G401 (cell line): Measurements from ENCODE around the gene SMG5. TPM values are rescaled to one million over a fixed set of nuclear protein-coding genes. Genes with fewer than 3 reads are reported as not detected.
"Not testable (repeated sequence)": the region's sequence is repeated elsewhere in the genome, so short reads cannot be mapped to it uniquely, and the experiment has no call there.

Source experiments
- DNase-seq: peaks from one replicate; pipeline ENCODE4 v3.0.0-alpha.2; 2015; ENCODE audit warnings: low spot score
- in situ Hi-C: cut with HindIII; loops from 2 replicates; pipeline ENCODE4 v1.10.0; 2016; ENCODE audit warnings: low sequenced_read_pairs, mixed read lengths
- total RNA-seq: library from RNA; depleted of rRNA; stranded (reverse); fragments of >200 nt; shearing (Covaris generic); gene quantifications from 2 replicates; pipeline ENCODE4 v1.2.3, GENCODE V29; 2014; rRNA removed

Gene SMG5, protein sequence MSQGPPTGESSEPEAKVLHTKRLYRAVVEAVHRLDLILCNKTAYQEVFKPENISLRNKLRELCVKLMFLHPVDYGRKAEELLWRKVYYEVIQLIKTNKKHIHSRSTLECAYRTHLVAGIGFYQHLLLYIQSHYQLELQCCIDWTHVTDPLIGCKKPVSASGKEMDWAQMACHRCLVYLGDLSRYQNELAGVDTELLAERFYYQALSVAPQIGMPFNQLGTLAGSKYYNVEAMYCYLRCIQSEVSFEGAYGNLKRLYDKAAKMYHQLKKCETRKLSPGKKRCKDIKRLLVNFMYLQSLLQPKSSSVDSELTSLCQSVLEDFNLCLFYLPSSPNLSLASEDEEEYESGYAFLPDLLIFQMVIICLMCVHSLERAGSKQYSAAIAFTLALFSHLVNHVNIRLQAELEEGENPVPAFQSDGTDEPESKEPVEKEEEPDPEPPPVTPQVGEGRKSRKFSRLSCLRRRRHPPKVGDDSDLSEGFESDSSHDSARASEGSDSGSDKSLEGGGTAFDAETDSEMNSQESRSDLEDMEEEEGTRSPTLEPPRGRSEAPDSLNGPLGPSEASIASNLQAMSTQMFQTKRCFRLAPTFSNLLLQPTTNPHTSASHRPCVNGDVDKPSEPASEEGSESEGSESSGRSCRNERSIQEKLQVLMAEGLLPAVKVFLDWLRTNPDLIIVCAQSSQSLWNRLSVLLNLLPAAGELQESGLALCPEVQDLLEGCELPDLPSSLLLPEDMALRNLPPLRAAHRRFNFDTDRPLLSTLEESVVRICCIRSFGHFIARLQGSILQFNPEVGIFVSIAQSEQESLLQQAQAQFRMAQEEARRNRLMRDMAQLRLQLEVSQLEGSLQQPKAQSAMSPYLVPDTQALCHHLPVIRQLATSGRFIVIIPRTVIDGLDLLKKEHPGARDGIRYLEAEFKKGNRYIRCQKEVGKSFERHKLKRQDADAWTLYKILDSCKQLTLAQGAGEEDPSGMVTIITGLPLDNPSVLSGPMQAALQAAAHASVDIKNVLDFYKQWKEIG
- total RNA-seq = 46.3 and 73.5 TPM in 2 replicates

DNA sequence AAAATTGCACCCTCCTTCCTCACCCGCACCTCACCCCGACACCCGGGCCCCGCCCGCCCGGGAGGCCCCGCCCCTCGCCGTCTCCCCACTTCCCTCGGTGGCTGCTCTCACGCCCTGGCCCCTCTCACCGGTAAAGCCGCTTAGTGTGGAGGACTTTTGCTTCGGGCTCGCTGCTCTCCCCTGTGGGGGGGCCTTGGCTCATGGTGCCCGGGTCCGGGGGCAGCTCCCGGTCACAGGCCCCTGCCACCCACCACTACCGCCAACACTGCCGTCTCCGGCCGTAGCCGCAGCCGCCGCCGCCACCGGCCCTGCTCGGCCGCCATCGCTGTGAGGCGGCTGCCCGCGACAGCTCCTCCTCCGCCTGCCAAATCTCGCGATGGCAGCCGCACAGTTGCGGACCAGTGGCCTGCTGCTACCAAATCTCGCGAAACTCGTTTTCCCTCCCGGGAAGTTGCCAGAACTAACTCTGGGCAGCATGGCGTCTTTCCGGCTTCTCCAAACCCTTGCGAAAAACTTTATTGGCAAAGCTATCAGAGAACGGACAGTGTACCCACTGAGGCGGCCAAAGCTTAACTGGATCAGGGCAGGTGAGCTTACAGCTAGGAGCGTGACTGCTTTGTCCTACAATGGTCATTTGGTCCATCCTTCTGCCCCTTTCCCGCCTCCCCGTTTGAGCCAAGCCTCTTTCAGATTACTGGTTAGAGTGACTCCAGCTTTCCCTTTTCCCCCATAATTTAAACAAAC, at the start of gene SMG5:
Gene SMG5 (minus strand): TSS at position 347 of the 744 bp plus-strand sequence. CDS start 145 bp downstream, at position 202.
- peak; percentile 98 for DNase-seq
- in situ Hi-C loops = no loop called here

DNA sequence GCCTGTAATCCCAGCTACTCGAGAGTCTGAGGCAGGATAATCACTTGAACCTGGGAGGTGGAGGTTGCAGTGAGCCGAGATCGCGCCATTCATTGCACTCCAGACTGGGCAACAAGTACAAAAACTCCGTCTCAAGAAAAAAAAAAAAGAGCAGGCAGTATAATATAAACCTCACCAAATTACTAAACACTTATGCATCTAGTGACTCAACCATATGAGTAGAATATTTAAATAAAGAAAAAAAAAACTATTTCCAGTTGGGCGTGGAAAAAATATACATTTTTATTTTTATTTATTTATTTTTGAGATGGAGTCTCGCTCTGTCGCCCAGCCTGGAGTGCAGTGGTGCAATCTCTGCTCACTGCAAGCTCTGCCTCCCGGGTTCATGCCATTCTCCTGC, 40.6 kb upstream of the SMG5 start:
- in situ Hi-C loops = not testable (repeated sequence)

DNA sequence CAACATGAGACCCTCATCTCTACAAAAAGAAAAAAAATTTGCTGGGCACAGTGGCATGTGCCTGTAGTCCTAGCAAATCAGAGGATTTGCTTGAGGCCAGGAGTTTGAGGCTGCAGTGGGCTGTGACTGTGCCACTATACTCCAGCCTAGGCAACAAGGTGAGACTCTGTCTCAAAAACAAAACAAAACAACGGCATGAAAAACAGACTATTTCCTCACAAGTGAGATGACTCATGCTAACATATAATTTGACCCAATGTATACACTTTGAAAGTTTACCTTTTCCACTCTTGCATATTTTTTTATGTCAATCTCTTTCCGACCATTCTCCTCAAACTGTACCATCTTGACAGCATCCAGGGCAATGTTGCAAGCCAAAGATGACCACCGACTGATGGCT, 37.9 kb upstream of the SMG5 start:
- in situ Hi-C loops = no loop called here
- no peak for DNase-seq

More for the DNA sequence above, 40.6 kb upstream of the SMG5 start:
- not testable (repeated sequence) for DNase-seq

DNA sequence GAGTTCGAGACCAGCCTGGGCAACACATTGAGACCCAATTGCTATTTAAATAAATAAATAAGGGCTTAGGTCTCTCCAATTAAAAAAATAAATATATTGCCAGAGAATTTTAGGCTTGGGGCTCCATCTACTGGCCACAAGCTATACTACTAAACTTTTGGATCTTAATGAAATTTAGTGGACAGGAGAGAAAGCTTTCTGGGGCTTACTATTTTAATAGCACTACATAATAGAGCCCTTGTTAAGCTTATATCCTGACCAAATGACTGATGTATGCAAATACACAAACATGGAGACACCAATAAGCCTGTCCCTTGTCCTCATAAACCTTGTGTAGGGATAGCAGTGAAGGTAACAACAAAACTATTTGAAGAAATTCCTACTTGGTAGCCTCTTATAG, 37.0 kb upstream of the SMG5 start:
- peak; percentile 40 for DNase-seq
- in situ Hi-C loops = no loop called here

DNA sequence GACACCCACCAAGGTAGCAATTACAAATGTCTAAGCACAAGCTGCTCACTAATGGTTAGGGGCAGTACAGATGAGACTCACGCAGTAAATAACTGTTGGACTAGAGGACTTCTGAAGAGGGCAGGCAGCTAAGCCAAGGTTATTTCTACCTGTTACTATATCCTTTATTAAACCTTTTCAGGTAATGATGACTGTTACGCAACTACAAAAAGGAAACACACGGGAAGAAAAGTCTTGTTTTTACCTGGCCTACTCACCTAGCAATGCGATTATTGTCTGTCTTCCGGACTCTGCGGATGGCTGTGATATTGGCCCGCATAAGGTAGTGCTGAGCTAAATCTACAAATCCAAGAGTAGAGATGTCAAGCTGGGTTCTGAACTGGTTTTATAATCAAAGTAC, 34.3 kb upstream of the SMG5 start:
- DNase-seq = no peak
- in situ Hi-C loops = no loop called here

DNA sequence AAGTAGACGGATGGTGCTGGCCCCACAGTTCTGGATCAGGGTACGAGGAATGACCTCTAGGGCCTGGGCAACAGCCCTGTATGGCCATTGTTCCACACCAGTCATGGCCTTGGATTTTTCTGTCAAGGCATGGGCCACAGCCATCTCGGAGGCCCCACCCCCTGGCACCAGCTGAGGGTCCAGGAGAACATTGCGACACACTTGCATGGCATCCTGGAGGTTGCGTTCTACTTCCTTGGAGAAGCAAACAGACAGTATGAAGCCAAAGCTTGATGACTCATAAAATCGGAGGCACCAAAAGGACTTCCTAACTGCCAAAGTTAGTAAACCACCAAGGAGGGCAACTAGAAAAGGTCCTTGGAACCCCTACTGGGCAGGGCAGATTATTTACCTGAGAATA, 28.3 kb upstream of the SMG5 start:
- no peak for DNase-seq
- in situ Hi-C loops = no loop called here

DNA sequence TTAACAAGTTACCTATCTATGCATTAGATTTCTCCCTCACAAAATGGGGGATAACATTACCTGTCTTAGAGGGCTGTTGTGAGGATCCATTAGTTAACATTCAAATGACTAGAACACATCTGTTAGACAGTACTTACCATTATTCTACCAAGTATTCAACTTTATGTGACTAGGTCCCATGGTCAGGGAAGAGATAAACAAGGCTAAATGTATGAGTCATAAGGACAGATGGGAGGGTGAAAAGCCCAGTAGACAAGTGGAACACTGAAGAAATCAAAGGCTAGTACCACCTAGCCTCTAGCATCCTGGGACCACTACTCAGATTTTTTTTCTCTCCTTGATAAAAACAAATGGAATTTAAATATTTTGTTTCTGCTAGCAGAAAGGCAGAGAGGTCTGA, 25.5 kb upstream of the SMG5 start:
- DNase-seq = no peak
- in situ Hi-C loops = no loop called here

DNA sequence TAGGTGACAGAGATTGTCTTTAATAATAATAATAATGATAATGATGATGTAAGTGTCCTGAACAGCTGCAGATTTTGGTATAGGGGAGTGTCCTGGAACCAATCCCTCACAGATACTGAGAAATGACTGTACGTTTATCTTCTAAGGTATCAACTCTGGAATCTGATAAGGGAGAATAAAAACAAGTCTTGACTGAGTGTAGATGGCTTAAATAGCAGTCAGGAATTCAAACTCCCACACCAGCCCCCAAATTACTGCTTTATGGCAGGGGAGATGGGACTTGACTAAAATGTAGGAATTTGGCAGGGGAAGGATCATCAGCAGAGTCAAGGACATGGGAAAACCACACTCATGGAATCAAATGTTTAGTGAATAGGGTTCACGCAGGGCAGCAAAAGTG, 22.6 kb upstream of the SMG5 start:
- no peak for DNase-seq
- in situ Hi-C loops = no loop called here

DNA sequence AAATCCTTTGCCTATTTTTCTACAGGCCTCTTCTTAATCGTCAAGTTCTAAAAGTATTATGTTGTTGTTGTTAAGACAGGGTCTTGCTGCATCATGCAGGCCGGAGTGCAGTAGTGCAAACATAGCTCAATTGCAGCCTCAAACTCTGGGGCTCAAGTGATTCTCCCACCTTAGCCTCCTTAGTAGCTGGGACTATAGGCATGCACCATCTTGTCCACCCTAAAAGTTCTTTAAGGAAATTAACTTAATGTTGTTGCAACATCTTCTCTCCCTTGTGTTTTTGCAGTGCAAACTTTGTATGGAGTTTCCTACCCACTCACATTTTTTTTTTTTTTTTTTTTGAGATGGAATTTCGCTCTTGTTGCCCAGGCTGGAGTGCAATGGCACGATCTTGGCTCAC, 20.6 kb upstream of the SMG5 start:
- in situ Hi-C loops = no loop called here
- DNase-seq = no peak

DNA sequence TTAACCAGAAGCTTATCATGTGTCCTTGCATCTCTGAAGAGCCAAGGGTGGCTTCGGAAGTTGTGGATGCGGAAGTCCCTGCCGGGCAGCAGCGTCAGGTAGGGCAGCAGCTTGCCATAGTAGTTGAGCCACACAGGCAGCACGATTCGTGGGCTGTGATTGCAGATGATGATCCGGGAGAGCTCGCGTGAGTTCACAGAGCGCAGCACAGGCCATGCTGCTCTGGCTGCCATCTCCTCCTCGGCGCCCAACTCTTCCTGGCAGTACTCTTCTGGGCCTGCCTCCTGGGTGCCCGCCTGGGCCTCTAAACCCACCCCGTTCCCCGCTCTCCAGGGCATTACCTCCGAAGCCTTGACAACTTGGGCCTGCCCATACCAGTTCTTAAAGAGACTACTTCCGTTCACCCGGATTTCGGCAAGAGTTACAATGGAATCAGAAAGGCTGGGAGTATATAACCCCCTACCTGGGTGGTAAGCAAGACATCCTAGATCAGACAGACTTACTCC, 16.3 kb upstream of the SMG5 start, which contains the start of gene VHLL:
Gene VHLL (minus strand): TSS at position 456 of the 506 bp plus-strand sequence. CDS start 118 bp downstream, at position 338.
- DNase-seq = no peak
- in situ Hi-C loops = no loop called here

DNA sequence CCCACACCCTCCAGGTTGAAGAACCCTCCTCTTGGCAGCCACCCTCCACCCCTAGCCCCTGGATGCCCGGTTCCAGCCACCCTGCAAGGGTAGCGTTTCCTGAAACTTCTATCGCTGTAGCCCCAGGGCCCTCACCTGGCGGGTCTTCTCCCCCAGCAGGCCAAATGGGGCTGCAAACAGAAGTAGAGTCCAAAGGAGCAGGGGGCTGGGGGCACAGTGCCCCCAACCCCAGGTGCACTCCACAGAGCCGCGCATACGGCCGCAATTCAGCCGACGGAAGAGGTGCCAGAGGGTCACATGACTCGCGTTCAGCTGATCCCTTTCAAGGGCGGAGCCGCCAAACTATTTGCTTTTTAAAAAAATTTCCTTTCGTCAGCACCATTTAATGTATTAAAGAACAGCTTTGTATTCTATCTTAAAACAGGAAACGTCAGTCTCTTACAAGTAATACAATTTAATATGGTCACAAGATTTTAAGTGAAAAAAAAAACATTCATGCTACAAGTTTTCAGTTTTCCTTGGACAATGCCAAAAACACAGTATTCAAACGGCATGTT, 12.8 kb upstream of the SMG5 start, which contains the start of gene GLMP:
Gene GLMP (minus strand): TSS at position 289 of the 557 bp plus-strand sequence. CDS start 34 bp downstream, at position 255.
- in situ Hi-C loops = no loop called here
- peak; percentile 72 for DNase-seq

DNA sequence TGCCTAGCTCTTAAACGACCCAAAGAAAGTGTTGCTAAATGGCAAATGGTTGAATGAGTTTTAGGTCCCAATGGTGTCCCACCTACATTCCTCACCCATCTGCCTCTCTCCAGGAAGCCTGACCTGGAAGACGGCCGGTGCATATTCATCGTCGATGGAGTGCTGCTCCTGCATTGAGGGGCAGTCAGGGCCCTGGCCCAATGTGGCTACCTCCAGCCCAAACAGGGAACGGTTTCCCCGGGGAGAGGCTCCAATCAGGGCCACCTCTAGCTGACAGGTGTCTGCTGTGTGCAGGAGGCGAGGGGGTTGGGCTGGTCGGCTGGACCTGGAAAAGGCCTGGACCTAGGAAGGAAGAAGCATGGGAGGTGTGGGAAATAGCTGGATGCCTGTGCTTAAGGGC, 11.3 kb upstream of the SMG5 start:
- no peak for DNase-seq
- in situ Hi-C loops = no loop called here

DNA sequence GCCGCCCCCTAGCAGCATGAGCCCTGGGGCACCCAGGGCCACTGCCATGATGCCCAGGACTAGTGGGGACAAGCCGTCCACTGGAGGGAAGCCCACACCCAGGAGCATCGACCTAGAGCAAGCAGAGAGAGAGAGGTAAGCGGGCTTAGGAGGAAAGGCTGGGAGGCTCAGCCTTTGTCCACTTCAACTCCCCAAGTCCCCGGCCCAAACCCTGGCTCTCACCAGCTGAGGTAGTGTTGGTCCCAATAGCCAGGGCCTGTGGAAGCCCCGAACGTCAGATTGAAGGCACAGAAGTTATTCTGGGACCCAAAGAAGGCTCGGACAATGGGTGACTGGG, 10.4 kb upstream of the SMG5 start:
- in situ Hi-C loops = no loop called here
- DNase-seq = no peak

DNA sequence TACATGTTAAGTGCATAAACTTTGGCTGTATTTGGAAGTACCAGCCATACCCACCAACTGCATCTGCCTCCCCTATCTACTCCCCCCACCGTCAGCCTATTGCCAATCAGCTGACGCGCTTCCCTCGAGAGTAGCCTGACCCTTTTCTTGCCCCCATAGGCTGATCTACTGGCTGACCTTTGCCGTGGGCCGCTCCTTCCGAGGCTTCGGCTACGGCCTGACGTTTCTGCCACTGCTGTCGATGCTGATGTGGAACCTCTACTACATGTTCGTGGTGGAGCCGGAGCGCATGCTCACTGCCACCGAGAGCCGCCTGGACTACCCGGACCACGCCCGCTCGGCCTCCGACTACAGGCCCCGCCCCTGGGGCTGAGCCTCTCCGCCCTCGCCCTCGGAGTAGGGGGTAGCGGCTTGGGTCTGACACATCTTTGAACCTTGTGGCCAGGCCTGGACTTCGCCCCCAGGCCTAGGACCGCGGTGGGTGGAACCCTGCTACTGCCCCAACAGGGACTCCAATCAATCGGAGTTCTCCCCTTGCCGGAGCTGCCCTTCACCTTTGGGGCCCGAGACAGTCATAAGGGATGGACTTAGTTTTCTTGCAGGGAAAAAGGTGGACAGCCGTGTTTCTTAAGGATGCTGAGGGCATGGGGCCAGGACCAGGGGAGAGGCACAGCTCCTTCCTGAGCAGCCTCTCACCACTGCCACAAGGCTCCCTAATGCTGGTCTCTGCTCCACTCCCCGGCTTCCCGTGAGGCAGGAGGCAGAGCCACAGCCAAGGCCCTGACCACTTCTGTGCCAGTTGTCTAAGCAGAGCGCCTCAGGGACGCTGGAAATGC, 8.8 kb upstream of the SMG5 start:
- in situ Hi-C loops = no loop called here
- DNase-seq = peak; percentile 87

DNA sequence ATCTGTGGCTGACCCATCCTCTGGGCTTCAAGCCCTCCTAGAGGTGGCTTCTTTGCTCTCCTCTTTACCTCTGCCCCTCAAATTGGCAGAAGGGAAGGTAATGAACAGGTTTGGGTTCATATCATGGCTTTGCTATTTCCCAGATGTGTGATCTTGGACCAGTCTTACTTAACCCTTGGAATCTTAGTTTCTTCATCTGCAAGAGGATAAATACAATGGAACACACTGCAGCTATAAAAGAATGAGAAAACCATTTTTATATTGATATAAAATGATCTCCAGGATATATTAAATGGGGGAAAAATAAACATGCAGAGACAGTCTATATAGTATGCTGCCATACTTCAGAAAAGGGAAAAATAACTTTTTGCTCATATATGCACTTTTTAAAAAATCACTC, 7.2 kb upstream of the SMG5 start:
- in situ Hi-C loops = no loop called here
- DNase-seq = no peak

DNA sequence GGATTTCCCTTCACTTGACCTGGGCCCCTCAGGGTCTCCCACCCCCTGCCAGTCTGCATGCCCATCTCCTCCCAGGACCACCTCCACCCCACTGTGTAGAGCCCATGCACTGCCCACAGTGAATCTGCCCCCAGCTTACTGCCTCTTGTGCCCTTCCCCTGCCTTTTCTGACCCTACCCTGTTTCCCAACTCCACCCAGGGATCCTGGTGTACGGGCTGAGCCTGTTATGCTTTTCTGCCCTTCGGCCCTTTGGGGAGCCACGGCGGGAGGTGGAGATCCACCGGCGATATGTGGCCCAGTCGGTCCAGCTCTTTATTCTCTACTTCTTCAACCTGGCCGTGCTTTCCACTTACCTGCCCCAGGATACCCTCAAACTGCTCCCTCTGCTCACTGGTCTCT, 3.4 kb upstream of the SMG5 start:
- DNase-seq = no peak
- in situ Hi-C loops = no loop called here

DNA sequence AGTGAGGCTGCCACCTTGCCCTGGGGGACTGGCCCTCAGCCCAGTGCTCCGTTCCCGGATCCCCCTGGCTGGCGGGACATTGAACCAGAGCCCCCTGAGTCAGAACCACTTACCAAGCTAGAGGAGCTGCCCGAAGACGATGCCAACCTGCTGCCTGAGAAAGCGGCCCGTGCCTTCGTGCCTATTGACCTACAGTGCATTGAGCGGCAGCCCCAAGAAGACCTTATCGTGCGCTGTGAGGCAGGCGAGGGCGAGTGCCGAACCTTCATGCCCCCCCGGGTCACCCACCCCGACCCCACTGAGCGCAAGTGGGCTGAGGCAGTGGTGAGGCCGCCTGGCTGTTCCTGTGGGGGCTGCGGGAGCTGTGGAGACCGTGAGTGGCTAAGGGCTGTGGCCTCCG, 2.8 kb upstream of the SMG5 start:
- in situ Hi-C loops = no loop called here
- no peak for DNase-seq

DNA sequence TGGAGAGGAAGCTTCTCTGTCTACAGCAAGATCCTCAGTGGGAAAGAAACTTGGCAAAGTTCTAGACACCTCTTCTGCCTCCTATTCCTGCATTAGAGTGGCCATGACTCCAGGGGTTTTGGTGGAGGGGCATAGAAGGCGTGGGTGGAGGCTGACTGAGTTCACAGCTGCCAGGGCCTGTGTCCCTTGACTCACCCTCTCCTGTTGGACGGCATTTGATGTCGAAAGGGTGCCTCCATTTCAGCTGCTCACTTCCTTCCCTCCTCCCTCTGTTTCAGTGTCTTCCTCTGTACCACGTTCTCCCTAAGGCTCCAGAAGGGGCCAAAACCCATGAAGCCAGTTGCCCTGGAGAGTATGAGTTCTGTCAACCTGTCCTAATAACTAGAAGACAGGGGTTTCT, 2.1 kb upstream of the SMG5 start:
- in situ Hi-C loops = no loop called here
- no peak for DNase-seq
